Small intestine (tissue), 7 donors: Measurements from ENCODE around the gene SLCO3A1. TPM values are rescaled to one million over a fixed set of nuclear protein-coding genes. Genes with fewer than 3 reads are reported as not detected.

ENCODE experiments used
- DNase-seq, 2 donors: peaks; one replicate each; pipeline versions ENCODE4 v3.0.0 to v3.0.0-alpha.2; 2013
- FAIRE-seq: peaks from 2 replicates; lab custom pipeline; 2012; peaks lifted over from hg19 to GRCh38; lab: Jason Lieb, UNC
- H3K27ac ChIP-seq, 3 donors: one replicate each; pipeline ENCODE4 v1.5.1; 2013; ENCODE audit warnings: low read length in 2 of 3, mild to moderate bottlenecking in 2 of 3, control low read depth in 1 of 3, inconsistent platforms in 1 of 3, low read depth in 1 of 3, moderate library complexity in 1 of 3
- H3K27me3 ChIP-seq, 3 donors: one replicate each; pipeline ENCODE4 v1.6.1; 2013; ENCODE audit warnings: low read length in 3 of 3, inconsistent platforms in 1 of 3; ENCODE audit not compliant: control insufficient read depth in 3 of 3, insufficient read depth in 3 of 3
- H3K36me3 ChIP-seq, 3 donors: one replicate each; pipeline ENCODE4 v1.6.1; 2013; ENCODE audit warnings: low read length in 3 of 3, inconsistent platforms in 1 of 3, low read depth in 1 of 3, mild to moderate bottlenecking in 1 of 3, moderate library complexity in 1 of 3; ENCODE audit not compliant: control insufficient read depth in 3 of 3, insufficient read depth in 2 of 3
- H3K4me1 ChIP-seq, 3 donors: one replicate each; pipeline ENCODE4 v1.6.1; 2013; ENCODE audit warnings: low read length in 2 of 3, inconsistent platforms in 1 of 3, low read depth in 1 of 3, mild to moderate bottlenecking in 1 of 3, moderate library complexity in 1 of 3; ENCODE audit not compliant: control insufficient read depth in 3 of 3, insufficient read depth in 2 of 3
- H3K4me3 ChIP-seq, 3 donors: one replicate each; pipeline ENCODE4 v1.5.1; 2013; ENCODE audit warnings: low read length in 3 of 3, control low read depth in 1 of 3, inconsistent platforms in 1 of 3, low read depth in 1 of 3, mild to moderate bottlenecking in 1 of 3, moderate library complexity in 1 of 3
- H3K9me3 ChIP-seq, 2 donors: one replicate each; pipeline ENCODE4 v1.6.1; 2013; ENCODE audit warnings: low read depth in 1 of 2, low read length in 1 of 2; ENCODE audit not compliant: control insufficient read depth in 2 of 2, insufficient read depth in 1 of 2
- WGBS, 3 donors: extraction: QIAGEN DNeasy Blood & Tissue Kit; methylation state at CpG; one replicate each; pipeline ENCODE4 v1.1.7; 2013; 5-methylcytosine and 5-hydroxymethylcytosine counted together
- polyA plus RNA-seq, 4 donors: library from polyadenylated mRNA; stranded (reverse) in 3 of 4; unstranded in 1 of 4; fragments of 200-250 nt in 3 of 4; fragments of 120-200 nt in 1 of 4; gene quantifications; one replicate each; pipeline versions ENCODE4 v1.2.1 to v1.2.3, GENCODE V29; 2013
- donor health status: healthy with polysubstance abuse.
- donor health status: control.
- donor health status: control.
- donor health status: Bipolar disorder and iron deficiency.
- donor health status: healthy.

Gene SLCO3A1
- polyA plus RNA-seq, 4 donors: 0.89 to 4.4 (median 2.6) TPM

DNA sequence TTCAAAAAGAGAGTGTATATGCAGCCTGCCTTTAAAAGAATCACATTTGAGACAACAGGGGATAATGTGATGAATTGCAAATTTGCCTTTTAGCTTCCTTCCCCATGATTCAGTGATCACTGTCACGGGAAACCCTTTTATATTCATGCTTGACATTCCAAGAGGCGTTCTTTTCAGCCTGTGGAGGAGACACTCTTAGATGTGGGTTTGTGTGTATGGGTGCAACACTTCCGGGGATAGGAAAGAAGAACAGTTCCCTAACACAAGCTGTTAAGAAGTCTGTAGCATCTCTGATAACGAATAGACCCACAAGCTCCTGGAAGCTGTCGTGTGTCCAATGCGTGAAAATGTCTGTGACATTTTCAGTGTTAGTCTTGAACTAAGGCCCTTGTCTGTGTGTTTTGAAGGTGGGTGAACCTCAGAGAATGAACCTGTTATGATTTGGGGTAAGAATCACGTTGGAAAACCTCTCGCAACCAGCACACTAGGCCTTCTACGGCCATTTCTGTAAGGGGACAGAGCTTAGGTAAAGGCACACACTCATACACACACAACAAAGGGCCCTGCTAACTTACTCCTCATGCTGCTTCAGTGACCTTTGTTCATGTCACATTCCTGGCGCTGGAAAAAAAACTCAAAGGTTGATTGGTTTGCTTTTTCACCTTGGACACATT is 311.0 kb downstream of the SLCO3A1 start:
- Histone ChIP-seq H3K9me3 (no peaks in the 10 kb centered on the region), H3K27me3 (no peaks in the 10 kb centered on the region), H3K4me3 (no peak overlapping the region), H3K27ac (peak overlapping the region in 1 of 3 donors; percentile 44), H3K36me3 (peaks cover 0 to 5% (median 5%) of the 10 kb centered on the region in 3 donors), H3K4me1 (peaks cover 2 to 13% (median 8%) of the 10 kb centered on the region in 3 donors)
- 61 to 80% (median 75%) methylated on average over 10 of the region's 10 CpGs for WGBS, 3 donors
- peak; percentile 81 to 88 for DNase-seq
- no peak for FAIRE-seq

DNA sequence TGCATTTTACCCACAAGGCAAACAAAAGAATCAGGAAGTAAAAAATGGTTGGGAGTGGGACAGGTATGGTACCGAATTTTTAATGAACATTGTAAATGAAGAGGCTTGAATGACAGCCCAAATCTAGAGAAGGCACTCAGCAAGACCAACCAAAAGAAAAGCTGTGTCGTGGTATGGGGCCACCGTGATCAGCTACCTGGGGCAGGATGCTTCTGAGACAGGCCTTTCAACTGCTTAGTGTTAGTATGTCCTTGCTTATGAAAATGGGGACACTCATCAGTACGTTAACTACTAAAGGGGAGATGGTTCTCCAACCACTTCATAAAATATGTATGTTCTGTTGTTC is 311.5 kb downstream of the SLCO3A1 start:
- H3K4me3 ChIP-seq: no peak overlapping the region
- 68 to 80% (median 77%) methylated on average over 4 of the region's 4 CpGs for WGBS, 3 donors
- no peak for FAIRE-seq
- H3K27ac ChIP-seq: no peak overlapping the region
- H3K9me3 ChIP-seq: no peaks in the 10 kb centered on the region
- no peak for DNase-seq
- peaks cover 0 to 5% (median 5%) of the 10 kb centered on the region in 3 donors for H3K36me3 ChIP-seq
- peaks cover 2 to 13% (median 8%) of the 10 kb centered on the region in 3 donors for H3K4me1 ChIP-seq
- H3K27me3 ChIP-seq: no peaks in the 10 kb centered on the region

GRCh38 chr15:92166029-92166428 is 312.5 kb downstream of the SLCO3A1 start:
- peaks cover 0 to 5% (median 5%) of the 10 kb centered on the region in 3 donors for H3K36me3 ChIP-seq
- H3K27ac ChIP-seq: no peak overlapping the region
- FAIRE-seq (no peak), DNase-seq (no peak)
- H3K27me3 ChIP-seq: no peaks in the 10 kb centered on the region
- WGBS, 3 donors: 85 to 96% (median 91%) methylated on average over 7 of the region's 7 CpGs
- peaks cover 2 to 13% (median 8%) of the 10 kb centered on the region in 3 donors for H3K4me1 ChIP-seq
- H3K9me3 ChIP-seq: no peaks in the 10 kb centered on the region
- no peak overlapping the region for H3K4me3 ChIP-seq

- FAIRE-seq (no peak), DNase-seq (no peak)
- H3K4me3 ChIP-seq: no peak overlapping the region
- H3K27me3 ChIP-seq: no peaks in the 10 kb centered on the region
- no peaks in the 10 kb centered on the region for H3K9me3 ChIP-seq
- WGBS, 3 donors: 73 to 80% (median 73%) methylated on average over 8 of the region's 8 CpGs
- H3K4me1 ChIP-seq: peaks cover 2 to 13% (median 8%) of the 10 kb centered on the region in 3 donors
- peaks cover 0 to 5% (median 5%) of the 10 kb centered on the region in 3 donors for H3K36me3 ChIP-seq
- H3K27ac ChIP-seq: peak overlapping the region in 1 of 3 donors; percentile 42
These were observed 313.4 kb downstream of the SLCO3A1 start for GRCh38 chr15:92166751-92167405.

- peak; percentile 76 to 84 for DNase-seq
- H3K27ac ChIP-seq: peak overlapping the region in 1 of 3 donors; percentile 42
- no peaks in the 10 kb centered on the region for H3K9me3 ChIP-seq
- 37 to 65% (median 58%) methylated on average over 7 of the region's 7 CpGs for whole genome bisulfite sequencing, 3 donors
- FAIRE-seq: no peak
- peaks cover 2 to 13% (median 8%) of the 10 kb centered on the region in 3 donors for H3K4me1 ChIP-seq
- H3K27me3 ChIP-seq: no peaks in the 10 kb centered on the region
- H3K36me3 ChIP-seq: peaks cover 0 to 5% (median 5%) of the 10 kb centered on the region in 3 donors
- H3K4me3 ChIP-seq: no peak overlapping the region
These were observed 313.9 kb downstream of the SLCO3A1 start for GRCh38 chr15:92167451-92167850.

GRCh38 chr15:92168066-92168683 is 314.7 kb downstream of the SLCO3A1 start:
- Histone ChIP-seq H3K4me1 (peaks cover 2 to 13% (median 8%) of the 10 kb centered on the region in 3 donors), H3K36me3 (peaks cover 0 to 4% (median 3%) of the 10 kb centered on the region in 3 donors), H3K9me3 (no peaks in the 10 kb centered on the region), H3K27me3 (no peaks in the 10 kb centered on the region), H3K27ac (no peak overlapping the region), H3K4me3 (no peak overlapping the region)
- FAIRE-seq: no peak
- DNase-seq: no peak
- WGBS, 3 donors: 93 to 97% (median 95%) methylated on average over 5 of the region's 5 CpGs

DNA sequence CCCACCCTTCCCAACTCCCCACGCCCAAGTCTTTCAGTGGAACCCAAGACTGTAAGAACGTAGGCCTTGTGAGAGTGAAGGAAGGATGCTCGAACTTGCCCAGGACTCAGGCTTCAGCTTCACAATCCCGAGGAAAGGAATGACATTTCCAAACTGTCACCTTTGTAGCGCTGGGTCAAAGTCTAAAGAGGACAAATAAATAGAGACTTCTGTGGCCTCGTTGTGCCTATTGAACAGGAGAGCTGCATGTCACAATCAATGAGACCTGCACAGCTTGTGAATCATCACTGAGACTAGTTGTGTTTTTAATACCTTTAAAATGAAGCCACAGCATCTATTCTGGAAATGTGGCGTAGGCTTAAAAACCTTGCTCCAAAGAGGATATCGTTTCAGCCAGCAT is 317.4 kb downstream of the SLCO3A1 start:
- FAIRE-seq (no peak), DNase-seq (peak; percentile 53 to 58)
- Histone ChIP-seq H3K36me3 (no peaks in the 10 kb centered on the region), H3K4me3 (no peak overlapping the region), H3K27me3 (no peaks in the 10 kb centered on the region), H3K4me1 (peaks cover 0 to 8% (median 4%) of the 10 kb centered on the region in 3 donors), H3K27ac (no peak overlapping the region), H3K9me3 (no peaks in the 10 kb centered on the region)
- WGBS, 3 donors: 41 to 72% (median 51%) methylated on average over 8 of the region's 8 CpGs

DNA sequence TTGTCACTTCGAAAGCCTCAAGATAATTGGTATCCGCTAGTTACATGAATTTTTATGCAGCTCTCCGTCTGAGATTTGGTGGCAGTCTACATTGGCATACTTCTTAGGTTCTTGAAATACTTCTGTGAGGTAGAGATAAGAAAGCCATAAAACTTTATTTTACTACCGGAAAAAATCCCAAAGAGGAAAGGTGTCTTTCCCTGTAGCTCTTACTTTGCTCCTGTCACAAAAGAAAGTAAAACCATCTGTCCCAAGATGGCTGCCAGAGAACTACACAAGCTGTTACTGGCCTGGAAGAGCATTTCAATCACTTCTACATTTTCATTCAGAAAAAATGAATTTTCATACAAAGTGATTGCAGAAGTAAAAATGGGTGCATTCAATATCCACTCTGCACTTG is 325.4 kb downstream of the SLCO3A1 start:
- FAIRE-seq (no peak), DNase-seq (peak; percentile 48 to 56)
- no peaks in the 10 kb centered on the region for H3K36me3 ChIP-seq
- 17 to 62% (median 30%) methylated on average over 4 of the region's 4 CpGs for WGBS, 3 donors
- H3K9me3 ChIP-seq: no peaks in the 10 kb centered on the region
- H3K4me3 ChIP-seq: no peak overlapping the region
- H3K27ac ChIP-seq: no peak overlapping the region
- H3K4me1 ChIP-seq: no peaks in the 10 kb centered on the region
- H3K27me3 ChIP-seq: peaks cover 0 to 2% (median 0%) of the 10 kb centered on the region in 3 donors
